SU-DHL-6 (cell line): ENCODE data around the gene GSDMA.

Experiments used
- EZH2phosphoT487 ChIP-seq: fragments of 200-600 bp; sonication (generic), shearing (Covaris generic); conservative IDR thresholded peaks from 2 replicates; pipeline ENCODE4 v1.6.1; 2018; ENCODE audit warnings: mild to moderate bottlenecking, antibody characterized with exemption, low read length, moderate library complexity, mixed read lengths
- TF ChIP-seq, protein P1 (sequence below): fragments of 200-600 bp; sonication (generic); IDR thresholded peaks from one replicate; pipeline ENCODE4 v1.5.1; 2017; ENCODE audit warnings: antibody characterized with exemption, mild to moderate bottlenecking, low read length, moderate library complexity; ENCODE audit not compliant: insufficient read depth, poor library complexity, severe bottlenecking

DNA sequence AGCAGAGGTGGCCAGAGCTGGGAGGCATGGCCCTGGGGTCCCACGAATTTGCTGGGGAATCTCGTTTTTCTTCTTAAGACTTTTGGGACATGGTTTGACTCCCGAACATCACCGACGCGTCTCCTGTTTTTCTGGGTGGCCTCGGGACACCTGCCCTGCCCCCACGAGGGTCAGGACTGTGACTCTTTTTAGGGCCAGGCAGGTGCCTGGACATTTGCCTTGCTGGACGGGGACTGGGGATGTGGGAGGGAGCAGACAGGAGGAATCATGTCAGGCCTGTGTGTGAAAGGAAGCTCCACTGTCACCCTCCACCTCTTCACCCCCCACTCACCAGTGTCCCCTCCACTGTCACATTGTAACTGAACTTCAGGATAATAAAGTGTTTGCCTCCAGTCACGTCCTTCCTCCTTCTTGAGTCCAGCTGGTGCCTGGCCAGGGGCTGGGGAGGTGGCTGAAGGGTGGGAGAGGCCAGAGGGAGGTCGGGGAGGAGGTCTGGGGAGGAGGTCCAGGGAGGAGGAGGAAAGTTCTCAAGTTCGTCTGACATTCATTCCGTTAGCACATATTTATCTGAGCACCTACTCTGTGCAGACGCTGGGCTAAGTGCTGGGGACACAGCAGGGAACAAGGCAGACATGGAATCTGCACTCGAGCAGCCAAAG, 54.7 kb downstream of the GSDMA start:
- TF ChIP-seq, protein P1, sequence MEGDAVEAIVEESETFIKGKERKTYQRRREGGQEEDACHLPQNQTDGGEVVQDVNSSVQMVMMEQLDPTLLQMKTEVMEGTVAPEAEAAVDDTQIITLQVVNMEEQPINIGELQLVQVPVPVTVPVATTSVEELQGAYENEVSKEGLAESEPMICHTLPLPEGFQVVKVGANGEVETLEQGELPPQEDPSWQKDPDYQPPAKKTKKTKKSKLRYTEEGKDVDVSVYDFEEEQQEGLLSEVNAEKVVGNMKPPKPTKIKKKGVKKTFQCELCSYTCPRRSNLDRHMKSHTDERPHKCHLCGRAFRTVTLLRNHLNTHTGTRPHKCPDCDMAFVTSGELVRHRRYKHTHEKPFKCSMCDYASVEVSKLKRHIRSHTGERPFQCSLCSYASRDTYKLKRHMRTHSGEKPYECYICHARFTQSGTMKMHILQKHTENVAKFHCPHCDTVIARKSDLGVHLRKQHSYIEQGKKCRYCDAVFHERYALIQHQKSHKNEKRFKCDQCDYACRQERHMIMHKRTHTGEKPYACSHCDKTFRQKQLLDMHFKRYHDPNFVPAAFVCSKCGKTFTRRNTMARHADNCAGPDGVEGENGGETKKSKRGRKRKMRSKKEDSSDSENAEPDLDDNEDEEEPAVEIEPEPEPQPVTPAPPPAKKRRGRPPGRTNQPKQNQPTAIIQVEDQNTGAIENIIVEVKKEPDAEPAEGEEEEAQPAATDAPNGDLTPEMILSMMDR = no peak
- TF ChIP-seq EZH2phosphoT487 = no peak
